Pons (tissue), 1 donor: ENCODE results near the gene TENM4.
A peak's percentile ranks its signal among the peaks of the same experiment; 100 is the strongest.

Experiments
- DNase-seq: peaks from one replicate; pipeline ENCODE4 v3.0.0-alpha.2; 2016; ENCODE audit warnings: low spot score

The TENM4 gene

GRCh38 chr11:79084382-79084781 lies 356.4 kb downstream of the TENM4 start:
- no peak for DNase-seq

GRCh38 chr11:79083352-79083751 lies 357.5 kb downstream of the TENM4 start:
- peak; percentile 21 for DNase-seq

GRCh38 chr11:79082907-79083306 lies 357.9 kb downstream of the TENM4 start:
- DNase-seq: no peak

GRCh38 chr11:79082280-79082679 lies 358.6 kb downstream of the TENM4 start:
- no peak for DNase-seq

DNA sequence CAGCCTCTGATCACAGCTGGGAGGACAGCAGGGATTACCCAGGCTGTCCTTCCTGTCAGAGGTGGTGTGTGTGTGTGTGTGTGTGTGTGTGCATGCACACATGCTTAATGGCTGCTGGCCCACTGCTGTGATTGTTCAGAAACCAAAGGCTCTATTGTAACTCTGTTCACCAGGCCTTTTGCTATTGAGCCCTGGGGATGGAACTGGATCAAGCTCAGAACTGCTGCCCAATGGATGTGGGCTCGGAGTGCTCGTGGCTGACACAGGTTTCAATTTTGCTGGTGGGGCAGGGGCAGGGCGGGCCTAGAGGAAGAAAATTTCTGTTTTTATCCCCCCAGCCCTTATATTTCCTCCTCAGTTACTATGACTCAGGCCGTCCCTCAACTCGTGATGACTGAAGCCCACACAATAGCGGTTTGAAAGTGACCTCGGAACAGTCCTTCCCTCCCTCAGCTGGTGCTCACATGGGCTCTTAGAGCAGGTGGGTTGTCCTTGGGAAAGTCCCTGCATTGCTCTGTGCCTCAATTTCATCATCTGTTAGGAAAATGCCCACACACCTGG lies 359.3 kb downstream of the TENM4 start:
- DNase-seq: peak; percentile 92

- DNase-seq: peak; percentile 45
These were observed 360.3 kb downstream of the TENM4 start for GRCh38 chr11:79080551-79080950.

GRCh38 chr11:79078999-79079398 lies 361.8 kb downstream of the TENM4 start:
- peak; percentile 20 for DNase-seq

DNA sequence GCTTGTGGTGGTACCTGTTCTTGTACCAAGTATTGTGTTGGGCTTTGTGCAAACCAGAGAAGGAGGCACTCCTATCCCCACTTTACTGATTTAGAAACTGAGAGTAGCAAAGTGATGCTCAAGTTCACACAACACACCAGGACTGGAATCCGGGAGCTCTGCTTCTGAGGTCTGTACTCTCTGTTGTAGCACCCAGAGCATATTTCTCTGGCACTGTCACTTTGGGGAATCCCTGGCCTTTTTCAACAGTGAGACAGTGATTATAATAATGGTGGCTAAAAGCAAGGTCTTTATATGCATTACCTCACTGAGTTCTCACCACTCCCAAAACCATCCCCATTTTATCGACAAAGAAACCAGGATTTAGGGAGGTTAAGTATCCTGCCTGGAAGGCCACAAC lies 362.4 kb downstream of the TENM4 start:
- no peak for DNase-seq

GRCh38 chr11:79077702-79078330 lies 363.0 kb downstream of the TENM4 start:
- peak; percentile 35 for DNase-seq

DNA sequence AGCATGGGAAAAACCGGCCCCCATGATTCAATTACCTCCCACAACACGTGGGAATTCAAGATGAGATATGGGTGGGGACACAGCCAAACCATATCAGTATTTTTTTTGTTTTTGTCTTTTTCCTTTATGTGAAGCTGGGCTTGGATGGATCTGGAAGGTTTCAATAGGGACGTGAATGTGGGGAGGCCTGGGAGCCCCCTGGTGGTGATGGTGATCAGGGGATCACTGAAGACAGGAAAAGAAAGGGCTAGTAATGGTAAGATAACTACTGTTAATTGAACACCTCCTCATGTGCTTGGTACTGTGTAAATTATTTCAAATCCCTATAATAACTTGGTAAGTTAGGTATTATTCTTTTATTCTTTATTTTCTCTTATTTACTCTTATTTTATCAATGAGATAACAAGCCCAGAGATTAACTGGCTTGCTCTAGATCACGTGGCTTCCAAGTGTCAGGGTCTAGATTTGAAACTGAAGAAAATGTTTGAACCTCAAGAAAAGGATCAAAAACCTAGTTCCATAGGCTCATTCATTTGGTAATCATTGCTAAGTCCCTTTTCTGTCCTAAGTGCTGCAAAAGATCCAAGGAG lies 364.2 kb downstream of the TENM4 start:
- peak; percentile 32 for DNase-seq

DNA sequence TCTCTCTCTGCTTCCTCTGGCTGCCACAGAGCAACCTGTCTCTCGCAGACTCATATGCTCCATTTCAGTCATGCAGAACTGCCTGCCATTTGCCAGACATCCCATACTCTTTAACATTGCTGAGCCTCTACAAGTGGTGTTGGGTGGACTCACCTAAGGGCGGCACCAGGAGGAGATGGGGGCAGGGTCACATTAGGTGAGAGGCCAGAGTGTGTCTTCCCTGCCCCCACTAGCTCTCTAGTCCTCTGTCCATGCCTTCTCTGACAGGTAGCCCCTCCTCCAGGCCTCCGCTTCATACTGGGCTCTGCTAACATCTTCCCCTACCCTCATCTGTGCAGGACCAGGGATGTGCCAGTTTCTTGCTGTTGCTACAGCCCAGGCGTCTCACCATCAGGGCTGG lies 366.3 kb downstream of the TENM4 start:
- no peak for DNase-seq

GRCh38 chr11:79071190-79071589 lies 369.6 kb downstream of the TENM4 start:
- DNase-seq: no peak

GRCh38 chr11:79070518-79070917 lies 370.3 kb downstream of the TENM4 start:
- no peak for DNase-seq

- no peak for DNase-seq
These were observed 371.3 kb downstream of the TENM4 start for GRCh38 chr11:79069504-79069903.

DNA sequence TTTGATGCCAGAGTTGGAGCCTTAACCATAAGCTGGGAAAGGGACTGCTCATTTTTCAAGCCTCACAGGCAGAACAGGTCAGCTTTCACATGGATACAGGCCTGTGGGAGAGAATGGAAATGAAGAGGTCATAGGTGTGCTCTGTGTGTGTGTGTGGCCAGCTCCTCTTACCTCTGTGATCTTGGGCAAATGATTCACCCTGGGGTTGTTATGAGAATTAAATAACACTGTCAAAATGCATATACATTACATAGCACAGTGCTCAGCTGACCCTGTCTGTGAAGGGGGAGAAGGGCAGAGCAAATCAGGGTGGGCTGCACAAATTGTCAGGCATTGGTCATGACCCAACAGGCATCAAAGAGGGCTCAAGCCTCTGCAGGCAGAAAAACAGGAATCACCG lies 372.5 kb downstream of the TENM4 start:
- DNase-seq: no peak

GRCh38 chr11:79067352-79067679 lies 373.5 kb downstream of the TENM4 start:
- DNase-seq: no peak

- no peak for DNase-seq
These were observed 374.1 kb downstream of the TENM4 start for GRCh38 chr11:79066456-79067351.

GRCh38 chr11:79062814-79063762 lies 377.7 kb downstream of the TENM4 start:
- peak; percentile 44 for DNase-seq

- no peak for DNase-seq
These were observed 380.5 kb downstream of the TENM4 start for GRCh38 chr11:79060081-79060953.

GRCh38 chr11:79059141-79059540 lies 381.7 kb downstream of the TENM4 start:
- DNase-seq: no peak
